ENCODE results near the gene OLA1.

DNA sequence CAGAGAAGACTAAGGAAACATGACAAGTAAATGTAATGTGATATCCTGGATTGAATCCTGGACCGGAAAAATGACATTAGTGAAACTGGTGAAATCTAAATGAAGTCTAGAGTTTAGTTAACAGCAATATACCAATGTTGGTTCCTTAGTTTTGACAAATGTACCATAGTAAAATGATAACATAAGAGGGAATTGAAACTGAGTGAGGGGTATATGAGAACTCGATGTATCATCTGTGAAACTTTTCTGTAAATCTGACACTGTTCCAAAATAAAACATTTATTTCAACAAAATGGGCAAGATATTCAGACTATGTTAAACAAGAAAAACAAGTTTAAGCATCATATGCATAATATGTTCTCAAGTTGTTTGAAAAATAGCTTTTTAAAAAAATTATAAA is 63.8 kb downstream of the OLA1 start:
- TF ChIP-seq CBX2 (IDR thresholded peaks at IDR 0.05; ENCODE audit: insufficient read depth, low read length, poor library complexity, severe bottlenecking) (no peak), GATAD2A (IDR thresholded peaks at IDR 0.05) (no peak), BRD4 (IDR thresholded peaks at IDR 0.05) (no peak), ZNF644 (tag; IDR thresholded peaks at IDR 0.05; ENCODE audit: low read depth) (no peak), ERF (CRISPR knock-in tag; IDR thresholded peaks at IDR 0.05) (no peak)

Data from K562 (cell line).